Ovary (tissue), 9 donors: ENCODE measurements around the gene ZDHHC22. TPM values are rescaled to one million over a fixed set of nuclear protein-coding genes. Genes with fewer than 3 reads are reported as not detected.

Source experiments
- DNase-seq, 5 donors: peaks; one replicate each; pipeline ENCODE4 v3.0.0-alpha.2; 2019 to 2020
- H3K27ac ChIP-seq, 2 donors: fragments of 200-600 bp; one replicate each; pipeline versions ENCODE4 v1.5.1 to v1.8.0; 2019 to 2022
- H3K27me3 ChIP-seq: fragments of 200-600 bp; one replicate; pipeline ENCODE4 v1.8.0; 2022
- H3K36me3 ChIP-seq: fragments of 200-600 bp; sonication (generic); one replicate; pipeline ENCODE4 v1.5.1; 2019
- H3K4me1 ChIP-seq: one replicate; pipeline ENCODE4 v1.8.1; 2013; ENCODE audit warnings: mild to moderate bottlenecking, moderate library complexity; ENCODE audit not compliant: insufficient read depth
- H3K4me3 ChIP-seq: fragments of 200-600 bp; sonication (generic); one replicate; pipeline ENCODE4 v1.5.1; 2017
- H3K9me3 ChIP-seq, 2 donors: fragments of 200-600 bp in 1 of 2; sonication (generic) in 1 of 2; one replicate each; pipeline versions ENCODE4 v1.5.1 to v1.8.1; 2013 to 2019; ENCODE audit warnings: mild to moderate bottlenecking in 1 of 2, moderate library complexity in 1 of 2
- EP300 ChIP-seq: sonication (generic); formaldehyde crosslinking; IDR thresholded peaks from one replicate; pipeline ENCODE4 v1.6.1; 2017; ENCODE audit warnings: antibody characterized with exemption
- POLR2A ChIP-seq: fragments of 450-650 bp; IDR thresholded peaks from one replicate; pipeline ENCODE4 v1.6.1; 2017; ENCODE audit warnings: antibody characterized with exemption, mild to moderate bottlenecking, moderate library complexity
- WGBS, 3 donors: extraction: QIAGEN DNeasy Blood & Tissue Kit in 1 of 3; methylation state at CpG; one replicate each; pipeline versions ENCODE4 v1.1.5 to v1.1.7; 2013 to 2017; 5-methylcytosine and 5-hydroxymethylcytosine counted together
- intact Hi-C, 4 donors: fragments of 100-400 bp; cut with DNase I; formaldehyde crosslinking; loops; one replicate each; pipeline versions ENCODE4 v1.11.0 to v1.15.1; 2022 to 2023
- polyA plus RNA-seq, 2 donors: library from polyadenylated mRNA; stranded (reverse); fragments of 200-250 nt in 1 of 2; fragments of 350-450 nt in 1 of 2; fragmentation: Illumina TruSeq in 1 of 2; extraction: RNeasy Lipid Tissue Mini Kit (QIAGEN cat#74804) in 1 of 2; gene quantifications; one replicate each; pipeline ENCODE4 v1.2.3, GENCODE V29; 2013 to 2014
- total RNA-seq, 7 donors: library from RNA; depleted of rRNA in 2 of 7; stranded (reverse); fragments of >200 nt in 2 of 7; fragmentation: NEBNext Ultra II Directional in 3 of 7; extraction: Animal tissue kit (Norgen Biotek cat#: 25700) in 3 of 7; gene quantifications; one replicate each; pipeline versions ENCODE4 v1.1.0 to v1.2.4, GENCODE V29; 2016 to 2023
- TF ChIP-seq, protein P1 (sequence below), 3 donors: fragments of 450-650 bp in 2 of 3; fragments of 200-600 bp in 1 of 3; IDR thresholded peaks; one replicate each; pipeline versions ENCODE4 v1.5.1 to v1.8.0; 2016 to 2022; ENCODE audit warnings: antibody characterized with exemption in 3 of 3, mild to moderate bottlenecking in 1 of 3
- donor health status: DM: no; HTN: no; CAD: no; lungs with moderate emphysema.
- donor health status: DM: no; HTN: no; CAD: no.
- donor health status: Bipolar disorder and iron deficiency.
- donor health status: DM: yes; HTN: yes; CAD: no.
- donor health status: DM: no; HTN: no; CAD: no.
- donor health status: DM: yes; HTN: yes; CAD: no.

ZDHHC22 gene
- total and polyA plus RNA-seq, 9 donors = 0.02 TPM; not detected in 8

DNA sequence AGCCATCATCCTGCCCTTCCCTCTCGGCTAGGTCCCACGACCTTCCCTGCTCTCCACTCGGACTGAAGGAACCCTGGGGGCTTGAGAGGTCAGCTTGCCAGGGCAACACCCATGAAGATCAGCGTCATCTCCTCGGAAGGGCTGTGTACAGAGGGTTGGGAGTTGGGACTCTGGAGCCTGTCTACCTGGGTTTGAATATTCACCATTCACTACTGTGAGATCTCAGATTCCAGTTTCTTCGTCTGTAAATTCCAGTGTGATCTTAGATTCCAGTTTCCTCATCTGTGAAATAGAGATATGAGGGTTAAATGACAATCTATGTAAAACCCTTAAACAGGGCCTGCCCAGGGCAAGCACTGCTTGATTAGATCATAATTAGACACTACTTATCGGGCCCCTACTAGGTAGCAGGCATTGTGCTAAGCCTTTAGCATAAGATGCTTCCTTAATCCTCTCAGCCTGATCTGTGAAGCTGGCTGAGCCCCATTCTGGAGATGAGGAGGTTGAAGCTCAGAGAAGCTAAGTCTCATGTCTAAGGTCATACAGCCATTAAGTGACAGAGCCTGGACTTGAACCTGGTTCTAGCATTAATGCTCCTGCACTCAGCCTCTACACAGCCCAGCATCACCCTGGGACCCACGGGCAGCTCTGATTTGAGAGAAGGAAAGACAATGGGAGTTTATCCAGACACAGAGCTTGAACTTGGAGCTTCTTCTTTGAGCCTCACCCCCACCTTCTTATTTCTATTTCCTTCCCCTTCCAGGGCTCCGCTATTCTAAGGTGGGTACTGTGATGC lies 612 bp upstream of the ZDHHC22 start:
- Histone ChIP-seq H3K27me3 (no peaks in the 10 kb centered on the region), H3K9me3 (no peaks in the 10 kb centered on the region), H3K36me3 (no peaks in the 10 kb centered on the region), H3K4me3 (no peak overlapping the region), H3K27ac (no peak overlapping the region), H3K4me1 (peaks cover 4% of the 10 kb centered on the region)
- TF ChIP-seq EP300 (no peak), POLR2A (no peak)
- TF ChIP-seq, protein P1, sequence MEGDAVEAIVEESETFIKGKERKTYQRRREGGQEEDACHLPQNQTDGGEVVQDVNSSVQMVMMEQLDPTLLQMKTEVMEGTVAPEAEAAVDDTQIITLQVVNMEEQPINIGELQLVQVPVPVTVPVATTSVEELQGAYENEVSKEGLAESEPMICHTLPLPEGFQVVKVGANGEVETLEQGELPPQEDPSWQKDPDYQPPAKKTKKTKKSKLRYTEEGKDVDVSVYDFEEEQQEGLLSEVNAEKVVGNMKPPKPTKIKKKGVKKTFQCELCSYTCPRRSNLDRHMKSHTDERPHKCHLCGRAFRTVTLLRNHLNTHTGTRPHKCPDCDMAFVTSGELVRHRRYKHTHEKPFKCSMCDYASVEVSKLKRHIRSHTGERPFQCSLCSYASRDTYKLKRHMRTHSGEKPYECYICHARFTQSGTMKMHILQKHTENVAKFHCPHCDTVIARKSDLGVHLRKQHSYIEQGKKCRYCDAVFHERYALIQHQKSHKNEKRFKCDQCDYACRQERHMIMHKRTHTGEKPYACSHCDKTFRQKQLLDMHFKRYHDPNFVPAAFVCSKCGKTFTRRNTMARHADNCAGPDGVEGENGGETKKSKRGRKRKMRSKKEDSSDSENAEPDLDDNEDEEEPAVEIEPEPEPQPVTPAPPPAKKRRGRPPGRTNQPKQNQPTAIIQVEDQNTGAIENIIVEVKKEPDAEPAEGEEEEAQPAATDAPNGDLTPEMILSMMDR (IDR thresholded peaks at IDR 0.05) = no peak
- DNase-seq = no peak
- 8 to 13% (median 10%) methylated on average over 9 of the region's 9 CpGs for WGBS, 3 donors
- intact Hi-C loops = no loop called here

DNA sequence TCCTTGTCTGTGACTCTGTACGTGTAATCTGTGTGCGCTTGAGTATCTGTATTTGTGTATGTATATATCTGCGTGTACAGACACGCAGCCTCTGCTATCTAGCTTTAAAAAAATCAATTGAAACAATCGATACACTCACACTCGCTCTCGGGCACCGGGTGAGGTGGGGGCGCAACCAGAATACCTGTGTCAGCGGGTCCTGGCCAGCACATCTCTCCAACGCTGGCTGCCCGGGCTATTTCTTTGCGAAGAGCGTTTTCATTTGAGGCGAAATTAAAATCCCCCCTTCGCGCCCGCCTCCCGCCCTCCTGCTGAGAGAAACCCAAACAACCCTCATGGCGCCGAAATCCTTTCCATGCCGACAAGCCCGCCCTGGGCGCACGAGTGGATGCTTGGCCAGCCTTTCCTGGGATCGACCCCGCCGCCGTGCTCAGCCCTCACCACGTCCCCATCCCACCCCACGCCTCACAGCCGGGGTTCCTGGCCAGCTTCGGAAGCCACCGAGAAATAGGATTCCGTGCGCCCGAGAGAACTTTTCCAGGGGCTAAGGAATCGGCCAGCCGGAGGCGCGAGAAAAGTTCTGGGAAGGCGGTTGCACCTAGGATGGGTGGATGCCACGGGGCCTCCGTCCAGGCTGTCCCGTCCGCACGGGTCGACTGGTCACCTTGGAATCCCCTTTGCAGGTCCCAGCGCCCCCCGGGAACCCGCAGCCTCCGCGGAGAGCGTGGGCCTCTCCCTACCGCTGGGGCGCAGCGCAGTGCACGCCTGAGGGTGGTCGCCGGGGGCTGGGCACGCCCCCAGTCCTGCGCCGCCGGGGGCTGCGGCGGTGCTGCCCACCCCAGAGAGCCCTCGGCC lies 1.0 kb downstream of the ZDHHC22 start:
- intact Hi-C loops = no loop called here
- Histone ChIP-seq H3K9me3 (no peaks in the 10 kb centered on the region), H3K4me1 (peaks cover 4% of the 10 kb centered on the region), H3K36me3 (no peaks in the 10 kb centered on the region), H3K27me3 (peaks cover 2% of the 10 kb centered on the region), H3K27ac (no peak overlapping the region), H3K4me3 (no peak overlapping the region)
- WGBS, 3 donors = 0 to 1% (median 1%) methylated on average over 50 to 67 of the region's 67 CpGs
- no peak for DNase-seq
- no peak for TF ChIP-seq POLR2A
- no peak for TF ChIP-seq EP300
- TF ChIP-seq, protein P1 (IDR thresholded peaks at IDR 0.05) = no peak

DNA sequence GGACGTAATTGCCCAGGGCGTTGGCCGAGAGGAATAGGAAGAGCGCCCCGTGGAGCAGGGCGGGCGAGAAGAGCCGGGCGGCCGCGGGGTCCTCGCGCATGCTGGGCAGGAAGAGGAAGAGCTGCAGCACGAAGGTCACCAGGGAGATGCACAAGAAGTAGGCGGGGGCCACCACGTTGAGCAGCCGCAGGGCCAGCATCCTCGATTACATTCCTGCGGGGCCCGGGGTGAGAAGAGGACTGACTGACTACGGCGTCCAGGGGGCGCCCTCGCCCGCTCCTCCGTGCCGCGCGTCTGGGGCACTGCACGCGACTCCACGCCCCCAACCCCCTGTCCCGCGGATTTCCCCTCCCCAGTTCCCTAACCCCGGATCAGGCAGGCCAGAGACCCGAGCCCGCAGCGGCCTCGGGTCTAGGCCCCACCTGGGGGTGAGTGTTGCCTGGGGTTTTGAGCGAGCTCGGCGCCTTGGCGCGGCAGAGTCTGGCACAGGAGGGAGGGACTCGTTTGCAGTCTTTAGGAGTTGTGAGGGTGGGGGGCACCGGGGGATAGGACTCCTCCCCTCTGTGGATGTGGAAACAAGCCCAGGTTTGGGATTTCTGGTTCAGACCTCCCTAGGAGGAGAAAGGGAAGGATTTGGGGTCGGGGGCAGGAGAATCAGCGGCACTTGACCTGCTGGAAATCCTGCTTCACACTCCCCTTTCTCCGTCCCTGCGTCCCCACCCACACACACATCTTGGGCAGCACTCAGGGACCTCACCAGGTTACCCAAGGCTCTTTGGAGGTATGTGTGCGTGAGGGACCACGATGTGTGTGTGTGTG lies 1.8 kb downstream of the ZDHHC22 start:
- Histone ChIP-seq H3K27me3 (peaks cover 3% of the 10 kb centered on the region), H3K4me3 (no peak overlapping the region), H3K9me3 (no peaks in the 10 kb centered on the region), H3K36me3 (no peaks in the 10 kb centered on the region), H3K27ac (no peak overlapping the region), H3K4me1 (peaks cover 4% of the 10 kb centered on the region)
- no peak for DNase-seq
- TF ChIP-seq POLR2A = no peak
- TF ChIP-seq, protein P1 (IDR thresholded peaks at IDR 0.05) = no peak
- no peak for TF ChIP-seq EP300
- 2% methylated on average over 48 to 52 of the region's 52 CpGs for WGBS, 3 donors
- intact Hi-C loops = no loop called here

DNA sequence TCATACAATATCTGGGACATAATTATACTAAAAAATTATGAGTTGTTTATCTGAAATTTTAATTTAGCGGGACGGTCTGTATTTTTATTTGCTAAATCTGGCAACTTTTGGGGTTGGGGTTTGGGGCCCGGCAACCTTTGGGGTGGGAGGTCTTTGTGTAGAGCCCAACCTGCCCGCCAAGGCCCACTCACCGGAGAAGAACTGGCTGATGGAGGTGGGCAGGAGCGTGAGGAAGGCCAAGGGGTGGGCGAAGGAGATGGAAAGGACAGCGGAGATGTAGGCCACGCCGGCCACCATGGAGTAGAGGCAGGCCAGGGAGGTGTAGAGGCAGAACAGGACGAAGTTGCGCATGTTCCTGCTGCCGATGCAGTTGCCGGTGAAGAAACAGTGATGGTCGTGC lies 2.6 kb downstream of the ZDHHC22 start:
- Histone ChIP-seq H3K4me3 (no peak overlapping the region), H3K4me1 (peaks cover 4% of the 10 kb centered on the region), H3K9me3 (no peaks in the 10 kb centered on the region), H3K27ac (no peak overlapping the region), H3K27me3 (peaks cover 3% of the 10 kb centered on the region), H3K36me3 (no peaks in the 10 kb centered on the region)
- TF ChIP-seq, protein P1 (IDR thresholded peaks at IDR 0.05) = no peak
- no peak for TF ChIP-seq EP300
- no peak for TF ChIP-seq POLR2A
- WGBS, 3 donors = 78 to 79% (median 79%) methylated on average over 15 of the region's 15 CpGs
- no peak for DNase-seq
- intact Hi-C loops = no loop called here
